GM23338 (cell line): ENCODE measurements around the gene HOXB5. TPM values are rescaled to one million over a fixed set of nuclear protein-coding genes. Genes with fewer than 3 reads are reported as not detected.

ENCODE experiments used
- ATAC-seq: fragments of 200-7000 bp; cut with Tn5 transposase; 3 replicates; pipeline ENCODE4 v1.9.1; 2020
- DNase-seq: peaks from one replicate; pipeline ENCODE4 v3.0.0-alpha.2; 2015; ENCODE audit warnings: low spot score
- H2AFZ ChIP-seq: fragments of 200-600 bp; sonication (generic); 2 replicates; pipeline ENCODE4 v1.8.0; 2016; ENCODE audit warnings: antibody characterized with exemption, mild to moderate bottlenecking, moderate library complexity
- H3F3A ChIP-seq: fragments of 200-600 bp; sonication (generic); replicated peaks from 2 replicates; pipeline ENCODE4 v1.8.0; 2017; ENCODE audit warnings: antibody characterized with exemption, mixed run types, low read depth
- H3K27ac ChIP-seq: fragments of 200-600 bp; sonication (generic); 2 replicates; pipeline ENCODE4 v1.6.1; 2016; ENCODE audit warnings: low read depth
- H3K27me3 ChIP-seq: fragments of 200-600 bp; sonication (generic); 2 replicates; pipeline ENCODE4 v1.8.0; 2016; ENCODE audit warnings: mild to moderate bottlenecking, mixed run types, moderate library complexity; ENCODE audit not compliant: insufficient read depth
- H3K36me3 ChIP-seq: fragments of 200-600 bp; sonication (generic); 2 replicates; pipeline ENCODE4 v1.8.0; 2016; ENCODE audit warnings: mild to moderate bottlenecking; ENCODE audit not compliant: insufficient read depth
- H3K4me1 ChIP-seq: fragments of 200-600 bp; sonication (generic); 2 replicates; pipeline ENCODE4 v1.8.0; 2016; ENCODE audit warnings: mild to moderate bottlenecking, moderate library complexity; ENCODE audit not compliant: insufficient read depth
- H3K4me2 ChIP-seq: fragments of 200-600 bp; sonication (generic); 2 replicates; pipeline ENCODE4 v1.7.1; 2017; ENCODE audit warnings: mixed run types
- H3K4me3 ChIP-seq: fragments of 200-600 bp; sonication (generic); 2 replicates; pipeline ENCODE4 v1.6.1; 2016; ENCODE audit warnings: mixed run types
- H3K79me2 ChIP-seq: fragments of 200-600 bp; sonication (generic); replicated peaks from 2 replicates; pipeline ENCODE4 v1.8.0; 2017; ENCODE audit warnings: mild to moderate bottlenecking; ENCODE audit not compliant: insufficient read depth
- H3K9me2 ChIP-seq: fragments of 200-600 bp; sonication (generic); 2 replicates; pipeline ENCODE4 v1.8.0; 2017; ENCODE audit not compliant: insufficient read depth
- H4K20me1 ChIP-seq: fragments of 200-600 bp; sonication (generic); replicated peaks from 2 replicates; pipeline ENCODE4 v1.8.0; 2017; ENCODE audit warnings: mild to moderate bottlenecking; ENCODE audit not compliant: insufficient read depth
- H3K27ac Mint-ChIP-seq: 2 replicates; pipeline ENCODE4 v1.8.0; 2020; ENCODE audit warnings: inconsistent platforms, mild to moderate bottlenecking, moderate library complexity, mixed read lengths
- H3K27me3 Mint-ChIP-seq: 3 replicates; pipeline ENCODE4 v1.8.0; 2022; ENCODE audit warnings: low read depth, mild to moderate bottlenecking, moderate library complexity, mixed read lengths, inconsistent platforms; ENCODE audit not compliant: insufficient read depth, poor library complexity
- H3K36me3 Mint-ChIP-seq: 3 replicates; pipeline ENCODE4 v1.8.0; 2021; ENCODE audit warnings: low read depth, mild to moderate bottlenecking, inconsistent platforms, moderate library complexity, mixed read lengths
- H3K4me1 Mint-ChIP-seq: 3 replicates; pipeline ENCODE4 v1.8.0; 2020; ENCODE audit warnings: mild to moderate bottlenecking, inconsistent platforms, mixed read lengths
- H3K4me3 Mint-ChIP-seq: 3 replicates; pipeline ENCODE4 v1.8.0; 2021; ENCODE audit warnings: moderate library complexity, mild to moderate bottlenecking, inconsistent platforms, mixed read lengths
- H3K9me3 Mint-ChIP-seq: 3 replicates; pipeline ENCODE4 v1.8.0; 2020; ENCODE audit warnings: moderate library complexity, mild to moderate bottlenecking, inconsistent platforms, mixed read lengths
- CTCF ChIP-seq, 2 experiments: fragments of 200-600 bp in 1 of 2; sonication (generic) in 1 of 2; conservative IDR thresholded peaks; 2 replicates each; pipeline versions ENCODE4 v1.5.1 to v1.6.1; 2016 to 2017; ENCODE audit warnings: antibody characterized with exemption in 2 of 2, low read depth in 2 of 2, mild to moderate bottlenecking in 2 of 2, moderate library complexity in 1 of 2
- ETS1 ChIP-seq: IDR thresholded peaks from 2 replicates; pipeline ENCODE4 v1.6.1; 2016; ENCODE audit warnings: antibody characterized with exemption
- EZH2 ChIP-seq: fragments of 200-600 bp; sonication (generic); IDR thresholded peaks from one replicate; pipeline ENCODE4 v1.8.0; 2017; ENCODE audit warnings: antibody characterized with exemption, mild to moderate bottlenecking, low read depth; ENCODE audit not compliant: unreplicated experiment
- EZH2phosphoT487 ChIP-seq: fragments of 200-600 bp; sonication (generic); IDR thresholded peaks from one replicate; pipeline ENCODE4 v1.8.1; 2018; ENCODE audit warnings: antibody characterized with exemption; ENCODE audit not compliant: unreplicated experiment
- JUNB ChIP-seq: IDR thresholded peaks from one replicate; pipeline ENCODE4 v1.6.1; 2016; ENCODE audit warnings: antibody characterized with exemption; ENCODE audit not compliant: unreplicated experiment
- NANOG ChIP-seq: IDR thresholded peaks from 2 replicates; pipeline ENCODE4 v1.6.1; 2016; ENCODE audit warnings: antibody characterized with exemption, borderline replicate concordance
- polyA plus RNA-seq: library from polyadenylated mRNA; unstranded; fragments of >200 nt; fragmentation: Nextera tagmentation; extraction: Ambion mirVana; gene quantifications from 2 replicates; pipeline ENCODE4 v1.2.1, GENCODE V29; 2016
- total RNA-seq: library from RNA; depleted of rRNA; stranded (reverse); fragments of >200 nt; shearing (Covaris generic); gene quantifications from 2 replicates; pipeline ENCODE4 v1.2.3, GENCODE V29; 2014

HOXB5 gene
- total and polyA plus RNA-seq, 2 experiments from 2014 or later = not detected

GRCh38 chr17:48594538-48595277 is 1.1 kb upstream of the HOXB5 start:
- Mint-ChIP-seq H3K9me3 (no peaks in the 10 kb centered on the region; the same call in 2 of the 3 replicates), H3K4me1 (peaks cover 40% of the 10 kb centered on the region), H3K27ac (no peak overlapping the region), H3K4me3 (no peak overlapping the region), H3K36me3 (peaks cover 3% of the 10 kb centered on the region; the same call in 1 of the 3 replicates), H3K27me3 (peaks cover 100% of the 10 kb centered on the region)
- Histone ChIP-seq H4K20me1 (peaks cover 45% of the 10 kb centered on the region), H3K4me1 (peaks cover 53% of the 10 kb centered on the region), H2AFZ (no peak overlapping the region), H3K4me3 (peak overlapping the region; percentile 37), H3K4me2 (peak overlapping the region; percentile 69), H3F3A (peaks cover 51% of the 10 kb centered on the region), H3K9me2 (no peaks in the 10 kb centered on the region), H3K36me3 (no peaks in the 10 kb centered on the region), H3K27me3 (peaks cover 100% of the 10 kb centered on the region), H3K79me2 (no peaks in the 10 kb centered on the region), H3K27ac (no peak overlapping the region)
- DNase-seq (no peak), ATAC-seq (no peak)
- TF ChIP-seq EZH2phosphoT487 = no peak
- peak; percentile 59 for TF ChIP-seq EZH2
- no peak for TF ChIP-seq NANOG

GRCh38 chr17:48593840-48594537 is 410 bp upstream of the HOXB5 start:
- Histone ChIP-seq H2AFZ (no peak overlapping the region), H3K4me1 (peaks cover 61% of the 10 kb centered on the region), H4K20me1 (peaks cover 42% of the 10 kb centered on the region), H3F3A (peaks cover 51% of the 10 kb centered on the region), H3K27me3 (peaks cover 100% of the 10 kb centered on the region), H3K9me2 (no peaks in the 10 kb centered on the region), H3K27ac (no peak overlapping the region), H3K36me3 (no peaks in the 10 kb centered on the region), H3K4me3 (peak overlapping the region; percentile 37), H3K79me2 (no peaks in the 10 kb centered on the region), H3K4me2 (peak overlapping the region; percentile 69)
- no peak overlapping the region for H3K27ac Mint-ChIP-seq
- peak; percentile 51 for ATAC-seq
- peaks cover 100% of the 10 kb centered on the region for H3K27me3 Mint-ChIP-seq
- DNase-seq = peak; percentile 87
- no peaks in the 10 kb centered on the region; the same call in 2 of the 3 replicates for H3K9me3 Mint-ChIP-seq
- peaks cover 43% of the 10 kb centered on the region for H3K4me1 Mint-ChIP-seq
- peaks cover 3% of the 10 kb centered on the region; the same call in 1 of the 3 replicates for H3K36me3 Mint-ChIP-seq
- TF ChIP-seq EZH2 (peak; percentile 97), CTCF (conservative IDR thresholded peaks at IDR 0.05; ENCODE audit: low read depth in 2 of 2) (peak; percentile 80 to 91), JUNB (no peak)
- H3K4me3 Mint-ChIP-seq = peak overlapping the region; percentile 56

GRCh38 chr17:48592577-48592976 is 1.0 kb downstream of the HOXB5 start:
- no peaks in the 10 kb centered on the region for H3K36me3 Mint-ChIP-seq
- peaks cover 100% of the 10 kb centered on the region for H3K27me3 Mint-ChIP-seq
- peaks cover 53% of the 10 kb centered on the region for H3F3A ChIP-seq
- H3K27ac ChIP-seq = no peak overlapping the region
- H3K79me2 ChIP-seq = no peaks in the 10 kb centered on the region
- H3K36me3 ChIP-seq = no peaks in the 10 kb centered on the region
- peak; percentile 3; the same call in 1 of the 3 replicates for ATAC-seq
- H4K20me1 ChIP-seq = peaks cover 44% of the 10 kb centered on the region
- no peaks in the 10 kb centered on the region; the same call in 2 of the 3 replicates for H3K9me3 Mint-ChIP-seq
- no peak overlapping the region for H2AFZ ChIP-seq
- TF ChIP-seq EZH2 = peak; percentile 93
- peak; percentile 20 for TF ChIP-seq EZH2phosphoT487
- no peak for TF ChIP-seq ETS1
- peaks cover 61% of the 10 kb centered on the region for H3K4me1 ChIP-seq
- H3K9me2 ChIP-seq = no peaks in the 10 kb centered on the region
- 0 out of 3 replicates have a peak overlapping the region, but pooled peaks have one; percentile 23 for H3K4me3 Mint-ChIP-seq
- H3K27me3 ChIP-seq = peaks cover 100% of the 10 kb centered on the region
- H3K27ac Mint-ChIP-seq = no peak overlapping the region
- DNase-seq = no peak
- peaks cover 42% of the 10 kb centered on the region for H3K4me1 Mint-ChIP-seq
- H3K4me3 ChIP-seq = no peak overlapping the region
- H3K4me2 ChIP-seq = no peak overlapping the region
